Measurements from ENCODE around the gene SSH3.

GRCh38 chr11:67313125-67313890 is 10.0 kb downstream of the SSH3 start:
- no peak for TF ChIP-seq EP300 (IDR thresholded peaks at IDR 0.05)
- TF ChIP-seq, protein P1, sequence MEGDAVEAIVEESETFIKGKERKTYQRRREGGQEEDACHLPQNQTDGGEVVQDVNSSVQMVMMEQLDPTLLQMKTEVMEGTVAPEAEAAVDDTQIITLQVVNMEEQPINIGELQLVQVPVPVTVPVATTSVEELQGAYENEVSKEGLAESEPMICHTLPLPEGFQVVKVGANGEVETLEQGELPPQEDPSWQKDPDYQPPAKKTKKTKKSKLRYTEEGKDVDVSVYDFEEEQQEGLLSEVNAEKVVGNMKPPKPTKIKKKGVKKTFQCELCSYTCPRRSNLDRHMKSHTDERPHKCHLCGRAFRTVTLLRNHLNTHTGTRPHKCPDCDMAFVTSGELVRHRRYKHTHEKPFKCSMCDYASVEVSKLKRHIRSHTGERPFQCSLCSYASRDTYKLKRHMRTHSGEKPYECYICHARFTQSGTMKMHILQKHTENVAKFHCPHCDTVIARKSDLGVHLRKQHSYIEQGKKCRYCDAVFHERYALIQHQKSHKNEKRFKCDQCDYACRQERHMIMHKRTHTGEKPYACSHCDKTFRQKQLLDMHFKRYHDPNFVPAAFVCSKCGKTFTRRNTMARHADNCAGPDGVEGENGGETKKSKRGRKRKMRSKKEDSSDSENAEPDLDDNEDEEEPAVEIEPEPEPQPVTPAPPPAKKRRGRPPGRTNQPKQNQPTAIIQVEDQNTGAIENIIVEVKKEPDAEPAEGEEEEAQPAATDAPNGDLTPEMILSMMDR (IDR thresholded peaks at IDR 0.05): no peak

Data from upper lobe of left lung (tissue), 4 donors.